ENCODE data around the gene PHETA1. TPM values are rescaled to one million over a fixed set of nuclear protein-coding genes. Genes with fewer than 3 reads are reported as not detected.
"Not testable (repeated sequence)": the region's sequence is repeated elsewhere in the genome, so short reads cannot be mapped to it uniquely, and the experiment has no call there.

PHETA1 gene
- total and polyA plus RNA-seq, 10 of the 15 experiments (the other 5 are each of a cell fraction or from before 2014, with no cell fraction given) = 0.02 to 1.3 (median 0.51) TPM; not detected in 1

DNA sequence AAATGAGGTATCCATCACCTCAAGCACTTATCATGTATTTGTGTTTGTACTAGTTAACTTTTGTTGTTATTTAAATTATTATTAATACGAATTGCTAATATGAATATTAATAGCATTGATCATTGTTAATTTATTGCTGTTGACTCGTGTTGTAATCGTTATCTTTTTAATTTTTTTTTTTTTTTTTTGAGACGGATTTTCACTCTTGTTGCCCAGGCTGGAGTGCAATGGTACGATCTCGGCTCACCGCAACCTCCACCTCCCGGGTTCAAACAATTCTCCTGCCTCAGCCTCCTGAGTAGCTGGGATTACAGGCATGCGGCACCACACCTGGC, 33.6 kb upstream of the PHETA1 start:
- H3K4me1 ChIP-seq (ENCODE audit: control insufficient read depth, insufficient read depth, low read length) = peaks cover 54% of the 10 kb centered on the region
- ChIA-PET POLR2A (interaction anchor here (3.2 to 13.2 kb wide), 3 partner anchors 28 to 49 kb away, joined by 27 to 188 read pairs (median 50); no protein-coding TSS in a partner anchor), CTCF (interaction anchor here (0.7 to 27.0 kb wide), 11 partner anchors 10 to 658 kb away, joined by 3 to 1117 read pairs (median 6); no protein-coding TSS in a partner anchor), RAD21 (ENCODE audit: unreplicated experiment) (interaction anchor here (1.0 to 19.6 kb wide), 6 partner anchors 10 to 284 kb away, joined by 3 to 804 read pairs (median 12); partner anchors contain the start of genes ACAD10 and BRAP), SMC1A (ENCODE audit: uncharacterized antibody, unreplicated experiment) (interaction anchor here (2.6 to 22.6 kb wide), 5 partner anchors 10 to 54 kb away, joined by 15 to 605 read pairs (median 40); no protein-coding TSS in a partner anchor)
- H2AFZ ChIP-seq (ENCODE audit: control insufficient read depth, low read depth, low read length); H4K20me1 ChIP-seq (ENCODE audit: control insufficient read depth, insufficient read depth); H3K9ac ChIP-seq (ENCODE audit: control insufficient read depth, insufficient read depth, low read length); intact Hi-C loops (cut with micrococcal nuclease; ENCODE audit: unreplicated experiment); FAIRE-seq; ATAC-seq; H3K27me3 ChIP-seq (replicated peaks in 1 of 2; ENCODE audit: control insufficient read depth in 2 of 2, insufficient read depth in 2 of 2, low read length in 1 of 2); DNase-seq (ENCODE audit: low read depth, low spot score); H3K36me3 ChIP-seq (ENCODE audit: control insufficient read depth in 2 of 2, insufficient read depth in 2 of 2, low read length in 1 of 2); H3K4me3 ChIP-seq; BruUV-seq (replicated peaks); H3K9me3 ChIP-seq (replicated peaks; ENCODE audit: control insufficient read depth, insufficient read depth, low read length): not testable (repeated sequence)
- in situ Hi-C loops (cut with MboI) = loop anchor here (5.0 kb wide), 1 partner anchor 45 kb away; no protein-coding TSS in a partner anchor
- H3K4me2 ChIP-seq (ENCODE audit: control insufficient read depth, insufficient read depth) = 0 out of 2 replicates have a peak overlapping the region, but pooled peaks have one; percentile 96
- peak overlapping the region; percentile 91; the same call in 1 of the 2 replicates for H3K27ac ChIP-seq (ENCODE audit: control insufficient read depth, insufficient read depth)
- WGBS (ENCODE audit: insufficient coverage, insufficient replicate concordance, low lambda C conversion rate, missing lambda C conversion rate) = 68% methylated on average over 4 of the region's 9 CpGs
- TF ChIP-seq YBX1 (IDR thresholded peaks at IDR 0.05) = 0 out of 2 replicates have a peak, but pooled peaks have one; percentile 19
- TF ChIP-seq, protein P1, sequence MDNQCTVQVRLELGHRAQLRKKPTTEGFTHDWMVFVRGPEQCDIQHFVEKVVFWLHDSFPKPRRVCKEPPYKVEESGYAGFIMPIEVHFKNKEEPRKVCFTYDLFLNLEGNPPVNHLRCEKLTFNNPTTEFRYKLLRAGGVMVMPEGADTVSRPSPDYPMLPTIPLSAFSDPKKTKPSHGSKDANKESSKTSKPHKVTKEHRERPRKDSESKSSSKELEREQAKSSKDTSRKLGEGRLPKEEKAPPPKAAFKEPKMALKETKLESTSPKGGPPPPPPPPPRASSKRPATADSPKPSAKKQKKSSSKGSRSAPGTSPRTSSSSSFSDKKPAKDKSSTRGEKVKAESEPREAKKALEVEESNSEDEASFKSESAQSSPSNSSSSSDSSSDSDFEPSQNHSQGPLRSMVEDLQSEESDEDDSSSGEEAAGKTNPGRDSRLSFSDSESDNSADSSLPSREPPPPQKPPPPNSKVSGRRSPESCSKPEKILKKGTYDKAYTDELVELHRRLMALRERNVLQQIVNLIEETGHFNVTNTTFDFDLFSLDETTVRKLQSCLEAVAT (IDR thresholded peaks at IDR 0.05) = peak; percentile 84
- H3K79me2 ChIP-seq (ENCODE audit: control insufficient read depth, insufficient read depth, low read length) = peaks cover 17% of the 10 kb centered on the region

DNA sequence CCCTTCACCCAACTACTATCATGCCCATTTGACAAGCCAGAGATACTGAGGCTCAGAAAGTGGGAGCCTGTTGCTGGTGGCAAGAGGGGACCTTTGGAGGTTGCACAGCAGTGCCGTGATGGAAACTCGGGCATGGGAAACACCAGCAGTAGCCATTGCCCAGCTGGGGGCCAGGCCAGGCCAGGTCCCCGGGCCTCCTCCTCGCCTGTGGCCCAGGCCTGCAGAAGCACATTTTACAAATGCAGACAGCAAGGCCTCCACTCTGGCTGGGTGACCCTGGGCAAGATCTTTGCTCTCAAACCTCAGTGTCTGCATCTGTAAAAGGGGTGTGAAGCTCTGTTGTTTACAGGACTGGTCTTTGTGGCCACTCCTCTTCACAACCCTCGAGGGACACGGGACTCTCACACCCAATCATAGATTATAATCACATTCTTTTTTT, 32.3 kb upstream of the PHETA1 start:
- H3K79me2 ChIP-seq (ENCODE audit: control insufficient read depth, insufficient read depth, low read length) = peaks cover 4% of the 10 kb centered on the region
- ChIA-PET CTCF (interaction anchor here (1.1 to 27.0 kb wide), 3 partner anchors 29 to 127 kb away, joined by 3 to 1117 read pairs (median 118); no protein-coding TSS in a partner anchor), POLR2A (interaction anchor here (1.5 kb wide), 1 partner anchor 44 kb away, joined by 3 read pairs; no protein-coding TSS in a partner anchor), SMC1A (ENCODE audit: uncharacterized antibody, unreplicated experiment) (interaction anchor here (0.6 to 22.6 kb wide), 5 partner anchors 33 to 909 kb away, joined by 3 to 605 read pairs (median 3); no protein-coding TSS in a partner anchor), RAD21 (ENCODE audit: unreplicated experiment) (interaction anchor here (19.6 kb wide), 1 partner anchor 43 kb away, joined by 804 read pairs; no protein-coding TSS in a partner anchor)
- BruUV-seq (replicated peaks) = no TSS peak
- no peaks in the 10 kb centered on the region for H3K9me3 ChIP-seq (replicated peaks; ENCODE audit: control insufficient read depth, insufficient read depth, low read length)
- H2AFZ ChIP-seq (ENCODE audit: control insufficient read depth, low read depth, low read length) = no peak overlapping the region
- TF ChIP-seq RUNX3 (IDR thresholded peaks at IDR 0.05; ENCODE audit: low read length) (no peak), YBX1 (IDR thresholded peaks at IDR 0.05) (no peak), BACH1 (IDR thresholded peaks at IDR 0.05; ENCODE audit: borderline replicate concordance) (no peak), MTA3 (IDR thresholded peaks at IDR 0.05; ENCODE audit: borderline replicate concordance, low read length) (no peak), CHD1 (IDR thresholded peaks at IDR 0.05; ENCODE audit: low read depth, low read length) (no peak), TCF7 (IDR thresholded peaks at IDR 0.05; ENCODE audit: borderline replicate concordance) (no peak), MYC (IDR thresholded peaks at IDR 0.05; ENCODE audit: insufficient read depth, insufficient read length, insufficient replicate concordance, low read length, severe bottlenecking) (no peak)
- TF ChIP-seq, protein P2, sequence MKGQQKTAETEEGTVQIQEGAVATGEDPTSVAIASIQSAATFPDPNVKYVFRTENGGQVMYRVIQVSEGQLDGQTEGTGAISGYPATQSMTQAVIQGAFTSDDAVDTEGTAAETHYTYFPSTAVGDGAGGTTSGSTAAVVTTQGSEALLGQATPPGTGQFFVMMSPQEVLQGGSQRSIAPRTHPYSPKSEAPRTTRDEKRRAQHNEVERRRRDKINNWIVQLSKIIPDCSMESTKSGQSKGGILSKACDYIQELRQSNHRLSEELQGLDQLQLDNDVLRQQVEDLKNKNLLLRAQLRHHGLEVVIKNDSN (IDR thresholded peaks at IDR 0.05; ENCODE audit: borderline replicate concordance, extremely low read length, insufficient read depth, low read depth, low read length) = no peak
- TF ChIP-seq, protein P3, sequence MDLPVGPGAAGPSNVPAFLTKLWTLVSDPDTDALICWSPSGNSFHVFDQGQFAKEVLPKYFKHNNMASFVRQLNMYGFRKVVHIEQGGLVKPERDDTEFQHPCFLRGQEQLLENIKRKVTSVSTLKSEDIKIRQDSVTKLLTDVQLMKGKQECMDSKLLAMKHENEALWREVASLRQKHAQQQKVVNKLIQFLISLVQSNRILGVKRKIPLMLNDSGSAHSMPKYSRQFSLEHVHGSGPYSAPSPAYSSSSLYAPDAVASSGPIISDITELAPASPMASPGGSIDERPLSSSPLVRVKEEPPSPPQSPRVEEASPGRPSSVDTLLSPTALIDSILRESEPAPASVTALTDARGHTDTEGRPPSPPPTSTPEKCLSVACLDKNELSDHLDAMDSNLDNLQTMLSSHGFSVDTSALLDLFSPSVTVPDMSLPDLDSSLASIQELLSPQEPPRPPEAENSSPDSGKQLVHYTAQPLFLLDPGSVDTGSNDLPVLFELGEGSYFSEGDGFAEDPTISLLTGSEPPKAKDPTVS (IDR thresholded peaks at IDR 0.05; ENCODE audit: low read depth, low read length) = no peak
- ATAC-seq (no peak), FAIRE-seq (no peak), DNase-seq (ENCODE audit: low read depth, low spot score) (no peak)
- no peak overlapping the region for H3K9ac ChIP-seq (ENCODE audit: control insufficient read depth, insufficient read depth, low read length)
- 90% methylated on average over 6 of the region's 6 CpGs for WGBS (ENCODE audit: insufficient coverage, insufficient replicate concordance, low lambda C conversion rate, missing lambda C conversion rate)
- H3K4me1 ChIP-seq (ENCODE audit: control insufficient read depth, insufficient read depth, low read length) = peaks cover 59% of the 10 kb centered on the region
- no peak overlapping the region for H3K4me3 ChIP-seq
- H3K27ac ChIP-seq (ENCODE audit: control insufficient read depth, insufficient read depth) = no peak overlapping the region
- no peak overlapping the region for H3K4me2 ChIP-seq (ENCODE audit: control insufficient read depth, insufficient read depth)
- no peaks in the 10 kb centered on the region for H3K27me3 ChIP-seq (replicated peaks in 1 of 2; ENCODE audit: control insufficient read depth in 2 of 2, insufficient read depth in 2 of 2, low read length in 1 of 2)
- intact Hi-C loops (cut with micrococcal nuclease; ENCODE audit: unreplicated experiment) (no loop called here), in situ Hi-C loops (cut with MboI) (loop anchor here (5.0 kb wide), 1 partner anchor 46 kb away; no protein-coding TSS in a partner anchor)
- no peaks in the 10 kb centered on the region for H3K36me3 ChIP-seq (ENCODE audit: control insufficient read depth in 2 of 2, insufficient read depth in 2 of 2, low read length in 1 of 2)
- no peaks in the 10 kb centered on the region for H4K20me1 ChIP-seq (ENCODE audit: control insufficient read depth, insufficient read depth)

All from GM12878 (cell line).